Fibroblast of lung (primary cell): ENCODE data around the gene BSND.

Experiments
- EZH2 ChIP-seq: IDR thresholded peaks from 2 replicates; pipeline ENCODE4 v1.5.1; 2012; ENCODE audit warnings: low read length, control low read depth, mild to moderate bottlenecking; ENCODE audit errors: missing control alignments
- TF ChIP-seq, protein P1 (sequence below), 2 donors: IDR thresholded peaks in 1 of 2; conservative IDR thresholded peaks in 1 of 2; 1 replicate in 1 of 2; 2 replicates in 1 of 2; pipeline ENCODE4 v1.5.1; 2011 to 2012; ENCODE audit warnings: low read length in 2 of 2, control low read depth in 1 of 2, inconsistent platforms in 1 of 2, low read depth in 1 of 2, mild to moderate bottlenecking in 1 of 2

DNA sequence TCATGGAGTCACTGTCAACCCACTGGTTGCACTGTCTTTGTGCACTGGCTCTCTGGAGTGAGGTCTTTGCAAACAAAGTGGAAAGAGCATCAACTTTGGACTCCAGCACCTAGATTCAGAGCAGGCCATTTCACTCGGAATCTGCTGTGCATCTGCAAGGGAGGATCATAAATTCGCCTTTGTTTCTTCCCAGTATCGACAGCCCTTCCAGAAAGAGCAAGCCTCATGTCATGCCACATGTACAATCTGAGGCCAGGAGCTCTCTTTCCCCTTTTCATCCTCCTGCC lies 39.8 kb downstream of the BSND start:
- TF ChIP-seq, protein P1, sequence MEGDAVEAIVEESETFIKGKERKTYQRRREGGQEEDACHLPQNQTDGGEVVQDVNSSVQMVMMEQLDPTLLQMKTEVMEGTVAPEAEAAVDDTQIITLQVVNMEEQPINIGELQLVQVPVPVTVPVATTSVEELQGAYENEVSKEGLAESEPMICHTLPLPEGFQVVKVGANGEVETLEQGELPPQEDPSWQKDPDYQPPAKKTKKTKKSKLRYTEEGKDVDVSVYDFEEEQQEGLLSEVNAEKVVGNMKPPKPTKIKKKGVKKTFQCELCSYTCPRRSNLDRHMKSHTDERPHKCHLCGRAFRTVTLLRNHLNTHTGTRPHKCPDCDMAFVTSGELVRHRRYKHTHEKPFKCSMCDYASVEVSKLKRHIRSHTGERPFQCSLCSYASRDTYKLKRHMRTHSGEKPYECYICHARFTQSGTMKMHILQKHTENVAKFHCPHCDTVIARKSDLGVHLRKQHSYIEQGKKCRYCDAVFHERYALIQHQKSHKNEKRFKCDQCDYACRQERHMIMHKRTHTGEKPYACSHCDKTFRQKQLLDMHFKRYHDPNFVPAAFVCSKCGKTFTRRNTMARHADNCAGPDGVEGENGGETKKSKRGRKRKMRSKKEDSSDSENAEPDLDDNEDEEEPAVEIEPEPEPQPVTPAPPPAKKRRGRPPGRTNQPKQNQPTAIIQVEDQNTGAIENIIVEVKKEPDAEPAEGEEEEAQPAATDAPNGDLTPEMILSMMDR (conservative IDR thresholded peaks at IDR 0.05 in 1 of 2, IDR thresholded peaks at IDR 0.05 in 1 of 2; ENCODE audit: low read depth in 1 of 2, low read length in 2 of 2) = no peak
- TF ChIP-seq EZH2 = no peak
